ENCODE data around the gene MDM1. TPM values are rescaled to one million over a fixed set of nuclear protein-coding genes. Genes with fewer than 3 reads are reported as not detected.

The MDM1 gene
- total and polyA plus RNA-seq, 4 donors = 2.0 to 12.9 (median 5.1) TPM

DNA sequence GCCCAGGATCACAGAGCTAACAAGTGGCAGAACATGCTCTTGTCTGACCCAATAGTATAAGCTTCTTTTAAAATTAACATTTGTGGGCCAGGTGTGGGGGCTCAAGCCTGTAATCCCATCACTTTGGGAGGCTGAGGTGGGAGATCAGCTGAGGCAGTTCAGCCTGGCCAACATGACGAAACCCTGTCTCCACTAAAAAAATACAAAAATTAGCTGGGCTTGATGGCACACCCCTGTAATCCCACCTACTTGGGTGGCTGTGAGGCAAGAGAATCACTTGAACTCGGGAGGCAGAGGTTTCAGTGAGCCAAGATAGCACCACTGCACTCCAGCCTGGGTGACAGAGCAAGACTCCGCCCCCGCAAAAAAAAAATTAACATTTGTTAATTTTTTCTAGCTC lies 45.8 kb downstream of the MDM1 start:
- DNase-seq (ENCODE audit: low spot score) = no peak
- Histone ChIP-seq H3K27me3 (ENCODE audit: control insufficient read depth in 4 of 4, insufficient read depth in 4 of 4, low read length in 3 of 4) (no peaks in the 10 kb centered on the region), H3K9ac (ENCODE audit: low read depth in 1 of 2, low read length in 2 of 2) (no peak overlapping the region), H3K36me3 (ENCODE audit: control insufficient read depth in 4 of 4, insufficient read depth in 3 of 4, low read depth in 1 of 4, low read length in 3 of 4) (no peaks in the 10 kb centered on the region), H3K9me3 (ENCODE audit: control insufficient read depth in 4 of 4, low read length in 3 of 4) (no peaks in the 10 kb centered on the region), H3K4me1 (ENCODE audit: control insufficient read depth in 4 of 4, insufficient read depth in 4 of 4, low read length in 3 of 4) (no peaks in the 10 kb centered on the region), H3K27ac (ENCODE audit: low read depth in 1 of 2, low read length in 2 of 2) (no peak overlapping the region), H3K4me3 (ENCODE audit: low read depth in 1 of 3, low read length in 3 of 3) (no peak overlapping the region)
- 87% methylated on average over 4 of the region's 4 CpGs for WGBS
- TF ChIP-seq SP1 (IDR thresholded peaks at IDR 0.05) = no peak
- TF ChIP-seq, protein P1, sequence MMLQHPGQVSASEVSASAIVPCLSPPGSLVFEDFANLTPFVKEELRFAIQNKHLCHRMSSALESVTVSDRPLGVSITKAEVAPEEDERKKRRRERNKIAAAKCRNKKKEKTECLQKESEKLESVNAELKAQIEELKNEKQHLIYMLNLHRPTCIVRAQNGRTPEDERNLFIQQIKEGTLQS (IDR thresholded peaks at IDR 0.05) = no peak
- TF ChIP-seq, protein P2, sequence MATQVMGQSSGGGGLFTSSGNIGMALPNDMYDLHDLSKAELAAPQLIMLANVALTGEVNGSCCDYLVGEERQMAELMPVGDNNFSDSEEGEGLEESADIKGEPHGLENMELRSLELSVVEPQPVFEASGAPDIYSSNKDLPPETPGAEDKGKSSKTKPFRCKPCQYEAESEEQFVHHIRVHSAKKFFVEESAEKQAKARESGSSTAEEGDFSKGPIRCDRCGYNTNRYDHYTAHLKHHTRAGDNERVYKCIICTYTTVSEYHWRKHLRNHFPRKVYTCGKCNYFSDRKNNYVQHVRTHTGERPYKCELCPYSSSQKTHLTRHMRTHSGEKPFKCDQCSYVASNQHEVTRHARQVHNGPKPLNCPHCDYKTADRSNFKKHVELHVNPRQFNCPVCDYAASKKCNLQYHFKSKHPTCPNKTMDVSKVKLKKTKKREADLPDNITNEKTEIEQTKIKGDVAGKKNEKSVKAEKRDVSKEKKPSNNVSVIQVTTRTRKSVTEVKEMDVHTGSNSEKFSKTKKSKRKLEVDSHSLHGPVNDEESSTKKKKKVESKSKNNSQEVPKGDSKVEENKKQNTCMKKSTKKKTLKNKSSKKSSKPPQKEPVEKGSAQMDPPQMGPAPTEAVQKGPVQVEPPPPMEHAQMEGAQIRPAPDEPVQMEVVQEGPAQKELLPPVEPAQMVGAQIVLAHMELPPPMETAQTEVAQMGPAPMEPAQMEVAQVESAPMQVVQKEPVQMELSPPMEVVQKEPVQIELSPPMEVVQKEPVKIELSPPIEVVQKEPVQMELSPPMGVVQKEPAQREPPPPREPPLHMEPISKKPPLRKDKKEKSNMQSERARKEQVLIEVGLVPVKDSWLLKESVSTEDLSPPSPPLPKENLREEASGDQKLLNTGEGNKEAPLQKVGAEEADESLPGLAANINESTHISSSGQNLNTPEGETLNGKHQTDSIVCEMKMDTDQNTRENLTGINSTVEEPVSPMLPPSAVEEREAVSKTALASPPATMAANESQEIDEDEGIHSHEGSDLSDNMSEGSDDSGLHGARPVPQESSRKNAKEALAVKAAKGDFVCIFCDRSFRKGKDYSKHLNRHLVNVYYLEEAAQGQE (IDR thresholded peaks at IDR 0.05) = no peak
- TF ChIP-seq RXRA (IDR thresholded peaks at IDR 0.05) = no peak
- no peak for TF ChIP-seq YY1 (IDR thresholded peaks at IDR 0.05)
- no peak for TF ChIP-seq HNF4G (IDR thresholded peaks at IDR 0.05)
- TF ChIP-seq EGR1 (IDR thresholded peaks at IDR 0.05; ENCODE audit: low read depth in 2 of 2) = no peak
- TF ChIP-seq HNF4A (conservative IDR thresholded peaks at IDR 0.05) = no peak
- TF ChIP-seq, protein P3, sequence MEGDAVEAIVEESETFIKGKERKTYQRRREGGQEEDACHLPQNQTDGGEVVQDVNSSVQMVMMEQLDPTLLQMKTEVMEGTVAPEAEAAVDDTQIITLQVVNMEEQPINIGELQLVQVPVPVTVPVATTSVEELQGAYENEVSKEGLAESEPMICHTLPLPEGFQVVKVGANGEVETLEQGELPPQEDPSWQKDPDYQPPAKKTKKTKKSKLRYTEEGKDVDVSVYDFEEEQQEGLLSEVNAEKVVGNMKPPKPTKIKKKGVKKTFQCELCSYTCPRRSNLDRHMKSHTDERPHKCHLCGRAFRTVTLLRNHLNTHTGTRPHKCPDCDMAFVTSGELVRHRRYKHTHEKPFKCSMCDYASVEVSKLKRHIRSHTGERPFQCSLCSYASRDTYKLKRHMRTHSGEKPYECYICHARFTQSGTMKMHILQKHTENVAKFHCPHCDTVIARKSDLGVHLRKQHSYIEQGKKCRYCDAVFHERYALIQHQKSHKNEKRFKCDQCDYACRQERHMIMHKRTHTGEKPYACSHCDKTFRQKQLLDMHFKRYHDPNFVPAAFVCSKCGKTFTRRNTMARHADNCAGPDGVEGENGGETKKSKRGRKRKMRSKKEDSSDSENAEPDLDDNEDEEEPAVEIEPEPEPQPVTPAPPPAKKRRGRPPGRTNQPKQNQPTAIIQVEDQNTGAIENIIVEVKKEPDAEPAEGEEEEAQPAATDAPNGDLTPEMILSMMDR (IDR thresholded peaks at IDR 0.05; ENCODE audit: low read depth, low read length, missing input control) = no peak
- TF ChIP-seq GABPA (IDR thresholded peaks at IDR 0.05 in 1 of 2, conservative IDR thresholded peaks at IDR 0.05 in 1 of 2) = no peak
- TF ChIP-seq FOXA2 (IDR thresholded peaks at IDR 0.05) = no peak
- TF ChIP-seq, protein P4, sequence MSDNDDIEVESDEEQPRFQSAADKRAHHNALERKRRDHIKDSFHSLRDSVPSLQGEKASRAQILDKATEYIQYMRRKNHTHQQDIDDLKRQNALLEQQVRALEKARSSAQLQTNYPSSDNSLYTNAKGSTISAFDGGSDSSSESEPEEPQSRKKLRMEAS (IDR thresholded peaks at IDR 0.05) = no peak
- TF ChIP-seq TAF1 (conservative IDR thresholded peaks at IDR 0.05) = no peak

DNA sequence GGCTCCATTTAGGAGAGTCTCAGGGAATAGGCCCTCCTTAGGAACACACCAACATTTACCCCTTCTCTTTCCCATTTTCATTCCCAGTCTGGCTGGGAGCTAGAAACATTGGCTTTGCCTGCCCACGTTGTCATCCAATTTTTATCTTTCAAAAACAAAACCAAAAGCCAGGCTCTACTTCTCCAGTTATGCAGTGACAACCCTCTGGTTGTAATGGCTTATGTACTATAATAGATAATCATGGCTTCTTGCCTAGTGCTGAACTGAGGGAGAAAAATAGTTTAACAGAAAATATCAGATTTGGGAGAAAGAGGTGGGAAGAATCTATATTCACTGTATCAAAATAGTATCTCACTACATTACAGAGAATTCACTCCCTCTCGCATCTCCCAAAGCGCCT lies 46.6 kb downstream of the MDM1 start:
- WGBS = 91% methylated on average over 3 of the region's 3 CpGs
- TF ChIP-seq, protein P2 (IDR thresholded peaks at IDR 0.05) = no peak
- TF ChIP-seq, protein P3 (IDR thresholded peaks at IDR 0.05; ENCODE audit: low read depth, low read length, missing input control) = no peak
- TF ChIP-seq FOXA1 (IDR thresholded peaks at IDR 0.05) (no peak), RAD21 (IDR thresholded peaks at IDR 0.05) (no peak), HNF4A (conservative IDR thresholded peaks at IDR 0.05) (no peak), SP1 (IDR thresholded peaks at IDR 0.05) (no peak), YY1 (IDR thresholded peaks at IDR 0.05) (no peak), EGR1 (IDR thresholded peaks at IDR 0.05; ENCODE audit: low read depth in 2 of 2) (no peak), GABPA (IDR thresholded peaks at IDR 0.05 in 1 of 2, conservative IDR thresholded peaks at IDR 0.05 in 1 of 2) (no peak), TAF1 (conservative IDR thresholded peaks at IDR 0.05) (no peak), RXRA (IDR thresholded peaks at IDR 0.05) (no peak), NR2F2 (IDR thresholded peaks at IDR 0.05) (no peak), HNF4G (IDR thresholded peaks at IDR 0.05) (no peak)
- TF ChIP-seq, protein P5, sequence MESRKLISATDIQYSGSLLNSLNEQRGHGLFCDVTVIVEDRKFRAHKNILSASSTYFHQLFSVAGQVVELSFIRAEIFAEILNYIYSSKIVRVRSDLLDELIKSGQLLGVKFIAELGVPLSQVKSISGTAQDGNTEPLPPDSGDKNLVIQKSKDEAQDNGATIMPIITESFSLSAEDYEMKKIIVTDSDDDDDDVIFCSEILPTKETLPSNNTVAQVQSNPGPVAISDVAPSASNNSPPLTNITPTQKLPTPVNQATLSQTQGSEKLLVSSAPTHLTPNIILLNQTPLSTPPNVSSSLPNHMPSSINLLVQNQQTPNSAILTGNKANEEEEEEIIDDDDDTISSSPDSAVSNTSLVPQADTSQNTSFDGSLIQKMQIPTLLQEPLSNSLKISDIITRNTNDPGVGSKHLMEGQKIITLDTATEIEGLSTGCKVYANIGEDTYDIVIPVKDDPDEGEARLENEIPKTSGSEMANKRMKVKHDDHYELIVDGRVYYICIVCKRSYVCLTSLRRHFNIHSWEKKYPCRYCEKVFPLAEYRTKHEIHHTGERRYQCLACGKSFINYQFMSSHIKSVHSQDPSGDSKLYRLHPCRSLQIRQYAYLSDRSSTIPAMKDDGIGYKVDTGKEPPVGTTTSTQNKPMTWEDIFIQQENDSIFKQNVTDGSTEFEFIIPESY (IDR thresholded peaks at IDR 0.05) = no peak
- TF ChIP-seq, protein P1 (IDR thresholded peaks at IDR 0.05) = no peak
- no peaks in the 10 kb centered on the region for H3K36me3 ChIP-seq (ENCODE audit: control insufficient read depth in 4 of 4, insufficient read depth in 3 of 4, low read depth in 1 of 4, low read length in 3 of 4)

More for the DNA sequence above, 46.6 kb downstream of the MDM1 start:
- Histone ChIP-seq H3K9me3 (ENCODE audit: control insufficient read depth in 4 of 4, low read length in 3 of 4) (no peaks in the 10 kb centered on the region), H3K9ac (ENCODE audit: low read depth in 1 of 2, low read length in 2 of 2) (no peak overlapping the region), H3K27ac (ENCODE audit: low read depth in 1 of 2, low read length in 2 of 2) (no peak overlapping the region), H3K4me1 (ENCODE audit: control insufficient read depth in 4 of 4, insufficient read depth in 4 of 4, low read length in 3 of 4) (no peaks in the 10 kb centered on the region), H3K27me3 (ENCODE audit: control insufficient read depth in 4 of 4, insufficient read depth in 4 of 4, low read length in 3 of 4) (no peaks in the 10 kb centered on the region), H3K4me3 (ENCODE audit: low read depth in 1 of 3, low read length in 3 of 3) (no peak overlapping the region)
- DNase-seq (ENCODE audit: low spot score) = no peak
